Measurements from ENCODE around the gene NFKBIL1.

The NFKBIL1 gene

GRCh38 chr6:31534521-31535040, 12.8 kb upstream of the NFKBIL1 start:
- in situ Hi-C loops (cut with HindIII; ENCODE audit: low sequenced_read_pairs) = no loop called here
- no peak for TF ChIP-seq CTCF (IDR thresholded peaks at IDR 0.05; ENCODE audit: low read depth, low read length, missing control alignments)
- no peak for DNase-seq (ENCODE audit: low read depth)
- no peak overlapping the region for H3K4me3 ChIP-seq (ENCODE audit: low read depth, low read length)

GRCh38 chr6:31535538-31536324, 11.7 kb upstream of the NFKBIL1 start:
- H3K4me3 ChIP-seq (ENCODE audit: low read depth, low read length) = no peak overlapping the region
- no peak for DNase-seq (ENCODE audit: low read depth)
- in situ Hi-C loops (cut with HindIII; ENCODE audit: low sequenced_read_pairs) = no loop called here
- TF ChIP-seq CTCF (IDR thresholded peaks at IDR 0.05; ENCODE audit: low read depth, low read length, missing control alignments) = no peak

- no peak for TF ChIP-seq CTCF (IDR thresholded peaks at IDR 0.05; ENCODE audit: low read depth, low read length, missing control alignments)
- H3K4me3 ChIP-seq (ENCODE audit: low read depth, low read length) = peak overlapping the region; percentile 94
- DNase-seq (ENCODE audit: low read depth) = no peak
- in situ Hi-C loops (cut with HindIII; ENCODE audit: low sequenced_read_pairs) = no loop called here
Measured at GRCh38 chr6:31538805-31539400, 8.5 kb upstream of the NFKBIL1 start.

GRCh38 chr6:31540640-31541039, 6.8 kb upstream of the NFKBIL1 start:
- no peak for DNase-seq (ENCODE audit: low read depth)
- TF ChIP-seq CTCF (IDR thresholded peaks at IDR 0.05; ENCODE audit: low read depth, low read length, missing control alignments) = no peak
- H3K4me3 ChIP-seq (ENCODE audit: low read depth, low read length) = peak overlapping the region; percentile 94
- in situ Hi-C loops (cut with HindIII; ENCODE audit: low sequenced_read_pairs) = loop anchor here (5.0 kb wide), 1 partner anchor 77 kb away; the partner anchor contains the start of gene AIF1

DNA sequence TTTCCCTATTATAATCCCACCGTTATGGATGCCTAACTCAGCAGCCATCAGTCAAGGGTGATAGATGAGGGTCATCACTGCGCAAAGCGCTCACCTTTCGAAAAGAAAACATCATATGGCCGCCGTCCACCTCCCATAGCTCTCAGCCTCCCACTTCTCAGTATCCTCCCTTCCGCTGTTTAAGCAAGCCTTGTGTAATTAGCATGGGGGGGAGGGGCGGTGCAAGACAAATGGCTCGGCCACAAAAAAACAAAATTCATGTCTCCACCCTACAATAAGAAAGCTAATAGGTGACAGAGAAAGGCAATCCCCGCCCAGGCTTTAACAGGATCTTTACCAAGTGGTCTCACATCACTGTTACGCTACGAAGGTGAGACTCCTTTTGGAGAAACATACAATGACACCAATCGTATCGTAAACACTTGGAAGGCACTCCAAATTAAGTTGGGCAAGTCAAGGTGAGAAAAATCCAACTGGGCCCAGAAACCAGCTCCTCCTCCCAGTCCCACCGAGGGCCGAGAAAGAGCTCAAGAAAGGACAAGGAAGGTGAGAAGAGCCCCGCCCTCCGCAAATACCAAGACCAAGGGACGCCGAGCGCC, 6.2 kb upstream of the NFKBIL1 start:
- in situ Hi-C loops (cut with HindIII; ENCODE audit: low sequenced_read_pairs) = loop anchor here (5.0 kb wide), 1 partner anchor 76 kb away; the partner anchor contains the start of gene AIF1
- peak; percentile 15 for DNase-seq (ENCODE audit: low read depth)
- no peak for TF ChIP-seq CTCF (IDR thresholded peaks at IDR 0.05; ENCODE audit: low read depth, low read length, missing control alignments)
- H3K4me3 ChIP-seq (ENCODE audit: low read depth, low read length) = peak overlapping the region; percentile 94
